ENCODE measurements around the gene EIF3L.

GRCh38 chr22:37843741-37844089, 5.5 kb upstream of the EIF3L start:
- TF ChIP-seq CTCF (IDR thresholded peaks at IDR 0.05; ENCODE audit: low read depth, low read length) (no peak), MAX (IDR thresholded peaks at IDR 0.05; ENCODE audit: low read depth, low read length) (no peak)

Measured in NB4 (cell line).